ENCODE results near the gene ARHGAP5. TPM values are rescaled to one million over a fixed set of nuclear protein-coding genes. Genes with fewer than 3 reads are reported as not detected.

ARHGAP5 gene
- total RNA-seq, 1 experiment from 2014 or later: 66.9 TPM

GRCh38 chr14:32076278-32077080, 625 bp upstream of the ARHGAP5 start:
- DNase-seq (ENCODE audit: low read depth): peak; percentile 94

- peak; percentile 42 for DNase-seq (ENCODE audit: low read depth)
Observed at GRCh38 chr14:32078023-32078857, 1.1 kb downstream of the ARHGAP5 start.

GRCh38 chr14:32078858-32079216, 1.7 kb downstream of the ARHGAP5 start:
- peak; percentile 23 for DNase-seq (ENCODE audit: low read depth)

GRCh38 chr14:32079264-32079663, 2.2 kb downstream of the ARHGAP5 start:
- no peak for DNase-seq (ENCODE audit: low read depth)

- no peak for DNase-seq (ENCODE audit: low read depth)
Observed at GRCh38 chr14:32080001-32080510, 3.0 kb downstream of the ARHGAP5 start.

GRCh38 chr14:32081901-32082300, 4.8 kb downstream of the ARHGAP5 start:
- DNase-seq (ENCODE audit: low read depth): no peak

GRCh38 chr14:32083315-32083624, 6.2 kb downstream of the ARHGAP5 start:
- DNase-seq (ENCODE audit: low read depth): no peak

GRCh38 chr14:32083789-32084188, 6.7 kb downstream of the ARHGAP5 start:
- no peak for DNase-seq (ENCODE audit: low read depth)

GRCh38 chr14:32085182-32085844, 8.2 kb downstream of the ARHGAP5 start:
- no peak for DNase-seq (ENCODE audit: low read depth)

GRCh38 chr14:32085845-32086383, 8.8 kb downstream of the ARHGAP5 start:
- no peak for DNase-seq (ENCODE audit: low read depth)

GRCh38 chr14:32087173-32087861, 10.2 kb downstream of the ARHGAP5 start:
- DNase-seq (ENCODE audit: low read depth): peak; percentile 65

GRCh38 chr14:32087907-32088306, 10.8 kb downstream of the ARHGAP5 start:
- DNase-seq (ENCODE audit: low read depth): no peak

- no peak for DNase-seq (ENCODE audit: low read depth)
Observed at GRCh38 chr14:32090686-32091085, 13.6 kb downstream of the ARHGAP5 start.

GRCh38 chr14:32099473-32099872, 22.4 kb downstream of the ARHGAP5 start:
- no peak for DNase-seq (ENCODE audit: low read depth)

GRCh38 chr14:32100175-32100574, 23.1 kb downstream of the ARHGAP5 start:
- DNase-seq (ENCODE audit: low read depth): no peak

GRCh38 chr14:32102152-32102787, 25.2 kb downstream of the ARHGAP5 start:
- peak; percentile 9 for DNase-seq (ENCODE audit: low read depth)

- DNase-seq (ENCODE audit: low read depth): no peak
Observed at GRCh38 chr14:32102968-32103367, 25.9 kb downstream of the ARHGAP5 start.

GRCh38 chr14:32104308-32104707, 27.2 kb downstream of the ARHGAP5 start:
- no peak for DNase-seq (ENCODE audit: low read depth)

GRCh38 chr14:32104803-32105202, 27.7 kb downstream of the ARHGAP5 start:
- DNase-seq (ENCODE audit: low read depth): no peak

- peak; percentile 10 for DNase-seq (ENCODE audit: low read depth)
Observed at GRCh38 chr14:32109676-32110547, 32.8 kb downstream of the ARHGAP5 start.

All from RPMI7951 (cell line).